Measurements from ENCODE around the gene TENT4B. TPM values are rescaled to one million over a fixed set of nuclear protein-coding genes. Genes with fewer than 3 reads are reported as not detected.

TENT4B gene
- total and polyA plus RNA-seq, 4 donors = 4.3 to 16.3 (median 8.4) TPM

GRCh38 chr16:50152351-50152806 is 727 bp upstream of the TENT4B start:
- peak overlapping the region; percentile 83 to 100 for H3K27ac ChIP-seq (ENCODE audit: low read depth in 1 of 2, low read length in 1 of 2)
- 0 to 1% methylated on average over 24 of the region's 24 CpGs for WGBS, 2 donors
- ATAC-seq (ENCODE audit: insufficient read depth, low FRiP score) (peak; percentile 12), DNase-seq (peak in 1 of 3 donors; percentile 46)
- H3K4me1 ChIP-seq (ENCODE audit: control insufficient read depth in 5 of 5, insufficient read depth in 5 of 5, low read length in 5 of 5) = peaks cover 3 to 20% (median 9%) of the 10 kb centered on the region in 5 donors
- peak overlapping the region; percentile 88 for H3K4me3 ChIP-seq
- peak overlapping the region; percentile 46 to 53 for H3K9ac ChIP-seq (ENCODE audit: insufficient read depth in 1 of 2, low read length in 2 of 2)
- H3K36me3 ChIP-seq (ENCODE audit: control insufficient read depth in 4 of 4, insufficient read depth in 4 of 4, low read length in 4 of 4) = no peaks in the 10 kb centered on the region
- no peak for TF ChIP-seq CTCF (IDR thresholded peaks at IDR 0.05; ENCODE audit: control extremely low read depth, extremely low read depth)
- H3K27me3 ChIP-seq (ENCODE audit: control insufficient read depth in 3 of 3, insufficient read depth in 3 of 3, low read length in 2 of 3) = no peaks in the 10 kb centered on the region
- H3K9me3 ChIP-seq (ENCODE audit: control insufficient read depth in 4 of 4, insufficient read depth in 3 of 4, low read length in 3 of 4) = no peaks in the 10 kb centered on the region

GRCh38 chr16:50153596-50154419 is 702 bp downstream of the TENT4B start:
- Histone ChIP-seq H3K4me3 (peak overlapping the region; percentile 92), H3K27ac (ENCODE audit: low read depth in 1 of 2, low read length in 1 of 2) (peak overlapping the region; percentile 95 to 97), H3K27me3 (ENCODE audit: control insufficient read depth in 3 of 3, insufficient read depth in 3 of 3, low read length in 2 of 3) (no peaks in the 10 kb centered on the region), H3K9ac (ENCODE audit: insufficient read depth in 1 of 2, low read length in 2 of 2) (peak overlapping the region in 1 of 2 donors; percentile 67), H3K4me1 (ENCODE audit: control insufficient read depth in 5 of 5, insufficient read depth in 5 of 5, low read length in 5 of 5) (peaks cover 5 to 20% (median 9%) of the 10 kb centered on the region in 5 donors), H3K9me3 (ENCODE audit: control insufficient read depth in 4 of 4, insufficient read depth in 3 of 4, low read length in 3 of 4) (no peaks in the 10 kb centered on the region), H3K36me3 (ENCODE audit: control insufficient read depth in 4 of 4, insufficient read depth in 4 of 4, low read length in 4 of 4) (no peaks in the 10 kb centered on the region)
- WGBS, 2 donors = 1 to 4% methylated on average over 65 to 89 of the region's 89 CpGs
- ATAC-seq (ENCODE audit: insufficient read depth, low FRiP score) = no peak
- TF ChIP-seq CTCF (IDR thresholded peaks at IDR 0.05; ENCODE audit: control extremely low read depth, extremely low read depth) = no peak
- peak in 2 of 3 donors; percentile 21 to 23 for DNase-seq

- ATAC-seq (ENCODE audit: insufficient read depth, low FRiP score) = no peak
- Histone ChIP-seq H3K9ac (ENCODE audit: insufficient read depth in 1 of 2, low read length in 2 of 2) (peak overlapping the region in 1 of 2 donors; percentile 67), H3K27ac (ENCODE audit: low read depth in 1 of 2, low read length in 1 of 2) (peak overlapping the region; percentile 95 to 97), H3K4me1 (ENCODE audit: control insufficient read depth in 5 of 5, insufficient read depth in 5 of 5, low read length in 5 of 5) (peaks cover 5 to 20% (median 9%) of the 10 kb centered on the region in 5 donors), H3K36me3 (ENCODE audit: control insufficient read depth in 4 of 4, insufficient read depth in 4 of 4, low read length in 4 of 4) (no peaks in the 10 kb centered on the region), H3K27me3 (ENCODE audit: control insufficient read depth in 3 of 3, insufficient read depth in 3 of 3, low read length in 2 of 3) (no peaks in the 10 kb centered on the region), H3K9me3 (ENCODE audit: control insufficient read depth in 4 of 4, insufficient read depth in 3 of 4, low read length in 3 of 4) (no peaks in the 10 kb centered on the region), H3K4me3 (peak overlapping the region; percentile 92)
- DNase-seq = peak in 1 of 3 donors; percentile 39
- no peak for TF ChIP-seq CTCF (IDR thresholded peaks at IDR 0.05; ENCODE audit: control extremely low read depth, extremely low read depth)
- 21 to 43% methylated on average over 10 of the region's 10 CpGs for WGBS, 2 donors
These were observed 1.4 kb downstream of the TENT4B start for GRCh38 chr16:50154420-50154950.

Measured in lung (tissue), 12 donors.